OCI-LY7 (cell line): ENCODE measurements around the gene LRRC26. TPM values are rescaled to one million over a fixed set of nuclear protein-coding genes. Genes with fewer than 3 reads are reported as not detected.

Experiments used
- BruUV-seq: library from RNA; stranded (reverse); fragments of 400-500 nt; replicated peaks from 2 replicates; lab custom pipeline; 2021; lab: Mats Ljungman, UMichigan
- CTCF ChIA-PET: fragments of 300-600 bp; sonication (Branson Sonifier 250); formaldehyde crosslinking; loops from one replicate; lab custom pipeline; 2022; ENCODE audit warnings: antibody characterized with exemption; ENCODE audit not compliant: unreplicated experiment; lab: Charles Lee
- POLR2A ChIA-PET: fragments of 300-600 bp; sonication (Branson Sonifier 250); formaldehyde crosslinking; loops from one replicate; lab custom pipeline; 2022; ENCODE audit warnings: antibody characterized with exemption; lab: Charles Lee
- DNase-seq: peaks from one replicate; pipeline ENCODE4 v3.0.0-alpha.2; 2015; ENCODE audit warnings: low spot score
- H2AFZ ChIP-seq: fragments of 200-600 bp; sonication (generic), shearing (Covaris generic); 2 replicates; pipeline ENCODE4 v1.6.1; 2014; ENCODE audit warnings: mild to moderate bottlenecking, antibody characterized with exemption, low read length, moderate library complexity
- H3K27ac ChIP-seq: fragments of 200-600 bp; sonication (generic); 2 replicates; pipeline ENCODE4 v1.5.1; 2014; ENCODE audit warnings: mixed run types, low read depth, mild to moderate bottlenecking, moderate library complexity, low read length, inconsistent platforms; ENCODE audit not compliant: poor library complexity, severe bottlenecking
- H3K36me3 ChIP-seq: fragments of 200-600 bp; sonication (generic); 2 replicates; pipeline ENCODE4 v1.6.1; 2014; ENCODE audit warnings: mild to moderate bottlenecking, antibody characterized with exemption, low read length, moderate library complexity, mixed read lengths; ENCODE audit not compliant: insufficient read depth
- H3K4me1 ChIP-seq: fragments of 200-600 bp; sonication (generic); 2 replicates; pipeline ENCODE4 v1.5.1; 2014; ENCODE audit warnings: mild to moderate bottlenecking, low read length; ENCODE audit not compliant: insufficient read depth, poor library complexity, severe bottlenecking
- H3K4me2 ChIP-seq: fragments of 200-600 bp; sonication (generic); 2 replicates; pipeline ENCODE4 v1.6.1; 2014; ENCODE audit warnings: mild to moderate bottlenecking, low read length
- H3K4me3 ChIP-seq: fragments of 200-600 bp; sonication (generic); 2 replicates; pipeline ENCODE4 v1.5.1; 2014; ENCODE audit warnings: mild to moderate bottlenecking, low read depth, low read length; ENCODE audit not compliant: poor library complexity, severe bottlenecking
- H3K79me2 ChIP-seq: fragments of 200-600 bp; sonication (generic); 2 replicates; pipeline ENCODE4 v1.6.1; 2016; ENCODE audit warnings: low read depth, mild to moderate bottlenecking, low read length, moderate library complexity, mixed read lengths; ENCODE audit not compliant: insufficient read depth
- H3K9me2 ChIP-seq: fragments of 200-600 bp; sonication (generic); 2 replicates; pipeline ENCODE4 v1.6.1; 2016; ENCODE audit warnings: mild to moderate bottlenecking, low read length, mixed read lengths; ENCODE audit not compliant: insufficient read depth
- H3K9me3 ChIP-seq: fragments of 200-600 bp; sonication (generic); 2 replicates; pipeline ENCODE4 v1.6.1; 2014; ENCODE audit warnings: mild to moderate bottlenecking, mixed run types, low read length, mixed read lengths
- H4K20me1 ChIP-seq: fragments of 200-600 bp; sonication (generic); 2 replicates; pipeline ENCODE4 v1.6.1; 2014; ENCODE audit warnings: mild to moderate bottlenecking, antibody characterized with exemption, low read length, moderate library complexity, mixed read lengths; ENCODE audit not compliant: insufficient read depth
- EZH2phosphoT487 ChIP-seq: fragments of 200-600 bp; sonication (generic); IDR thresholded peaks from 2 replicates; pipeline ENCODE4 v1.6.1; 2018; ENCODE audit warnings: low read depth, borderline replicate concordance, mild to moderate bottlenecking, mixed run types, antibody characterized with exemption, low read length, moderate library complexity, mixed read lengths
- intact Hi-C: fragments of 100-400 bp; cut with micrococcal nuclease; formaldehyde crosslinking; loops from one replicate; pipeline ENCODE4 v1.10.0; 2022; ENCODE audit not compliant: unreplicated experiment
- total RNA-seq, 2 experiments: library from RNA; depleted of rRNA in 1 of 2; stranded (reverse); fragments of >200 nt in 1 of 2; shearing (Covaris generic) in 1 of 2; gene quantifications; 2 replicates each; pipeline ENCODE4 v1.2.3, GENCODE V29; 2014 to 2022
- TF ChIP-seq, protein P1 (sequence below): fragments of 200-600 bp; sonication (generic); conservative IDR thresholded peaks from 2 replicates; pipeline ENCODE4 v1.5.1; 2014; ENCODE audit warnings: mild to moderate bottlenecking, antibody characterized with exemption, low read length, moderate library complexity, mixed read lengths

Gene LRRC26
- total RNA-seq, 2 experiments from 2014 or later, result not detected

DNA sequence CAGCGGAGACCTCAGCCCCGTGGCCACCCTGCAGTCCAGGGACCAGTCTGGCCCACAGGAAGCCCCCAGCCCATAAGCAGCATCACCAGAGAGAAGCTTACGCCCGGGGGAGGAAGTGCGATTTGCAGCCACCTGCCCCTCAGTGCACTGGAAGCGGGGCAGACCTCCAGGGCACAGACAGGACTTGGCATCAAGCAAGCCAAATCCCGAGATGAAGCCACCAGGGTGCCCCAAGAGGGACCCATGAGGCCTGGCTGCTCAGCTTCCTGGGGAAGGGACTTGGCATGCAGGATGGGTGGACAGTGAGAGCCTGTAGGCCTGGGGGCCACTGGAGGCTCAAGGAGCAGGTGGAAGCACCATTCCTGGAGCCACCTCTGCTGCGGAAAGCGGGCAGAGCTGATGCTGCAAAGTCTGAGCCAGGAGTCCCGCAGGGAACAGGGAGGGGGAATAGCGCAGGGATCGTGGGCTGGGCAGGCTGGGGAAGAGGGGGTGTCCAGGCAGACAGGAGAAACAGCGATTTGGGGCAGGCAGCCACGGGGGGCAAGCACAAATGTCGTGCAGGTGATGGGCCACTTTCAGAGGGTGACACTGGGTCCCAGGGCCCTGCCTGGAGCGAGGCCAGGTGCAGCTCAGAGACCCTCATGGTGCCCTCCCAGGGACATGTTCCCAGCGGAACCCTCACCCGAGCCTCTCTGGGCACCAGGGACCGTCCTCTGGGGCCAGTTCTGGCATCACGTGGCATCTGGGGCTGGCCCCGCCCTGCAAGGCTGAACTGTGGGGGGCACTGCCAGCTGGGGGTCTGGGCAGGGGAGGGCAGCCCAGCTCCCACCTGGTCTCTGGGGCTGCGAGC, 3.2 kb downstream of the LRRC26 start:
- no TSS peak for BruUV-seq
- intact Hi-C loops, result no loop called here
- Histone ChIP-seq H2AFZ (no peak overlapping the region), H3K4me3 (no peak overlapping the region), H3K9me2 (no peaks in the 10 kb centered on the region), H3K79me2 (no peaks in the 10 kb centered on the region), H3K4me2 (no peak overlapping the region), H3K9me3 (no peaks in the 10 kb centered on the region), H4K20me1 (no peaks in the 10 kb centered on the region), H3K27ac (no peak overlapping the region), H3K36me3 (no peaks in the 10 kb centered on the region), H3K4me1 (peaks cover 4% of the 10 kb centered on the region)
- DNase-seq, result no peak
- POLR2A ChIA-PET, result interaction anchor here (0.6 kb wide), 1 partner anchor 57 kb away, joined by 3 read pairs; no protein-coding TSS in a partner anchor
- CTCF ChIA-PET, result interaction anchor here (0.6 kb wide), 2 partner anchors 28 to 37 kb away, joined by 3 to 9 read pairs; no protein-coding TSS in a partner anchor
- TF ChIP-seq EZH2phosphoT487, result no peak
- TF ChIP-seq, protein P1, sequence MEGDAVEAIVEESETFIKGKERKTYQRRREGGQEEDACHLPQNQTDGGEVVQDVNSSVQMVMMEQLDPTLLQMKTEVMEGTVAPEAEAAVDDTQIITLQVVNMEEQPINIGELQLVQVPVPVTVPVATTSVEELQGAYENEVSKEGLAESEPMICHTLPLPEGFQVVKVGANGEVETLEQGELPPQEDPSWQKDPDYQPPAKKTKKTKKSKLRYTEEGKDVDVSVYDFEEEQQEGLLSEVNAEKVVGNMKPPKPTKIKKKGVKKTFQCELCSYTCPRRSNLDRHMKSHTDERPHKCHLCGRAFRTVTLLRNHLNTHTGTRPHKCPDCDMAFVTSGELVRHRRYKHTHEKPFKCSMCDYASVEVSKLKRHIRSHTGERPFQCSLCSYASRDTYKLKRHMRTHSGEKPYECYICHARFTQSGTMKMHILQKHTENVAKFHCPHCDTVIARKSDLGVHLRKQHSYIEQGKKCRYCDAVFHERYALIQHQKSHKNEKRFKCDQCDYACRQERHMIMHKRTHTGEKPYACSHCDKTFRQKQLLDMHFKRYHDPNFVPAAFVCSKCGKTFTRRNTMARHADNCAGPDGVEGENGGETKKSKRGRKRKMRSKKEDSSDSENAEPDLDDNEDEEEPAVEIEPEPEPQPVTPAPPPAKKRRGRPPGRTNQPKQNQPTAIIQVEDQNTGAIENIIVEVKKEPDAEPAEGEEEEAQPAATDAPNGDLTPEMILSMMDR, result no peak

DNA sequence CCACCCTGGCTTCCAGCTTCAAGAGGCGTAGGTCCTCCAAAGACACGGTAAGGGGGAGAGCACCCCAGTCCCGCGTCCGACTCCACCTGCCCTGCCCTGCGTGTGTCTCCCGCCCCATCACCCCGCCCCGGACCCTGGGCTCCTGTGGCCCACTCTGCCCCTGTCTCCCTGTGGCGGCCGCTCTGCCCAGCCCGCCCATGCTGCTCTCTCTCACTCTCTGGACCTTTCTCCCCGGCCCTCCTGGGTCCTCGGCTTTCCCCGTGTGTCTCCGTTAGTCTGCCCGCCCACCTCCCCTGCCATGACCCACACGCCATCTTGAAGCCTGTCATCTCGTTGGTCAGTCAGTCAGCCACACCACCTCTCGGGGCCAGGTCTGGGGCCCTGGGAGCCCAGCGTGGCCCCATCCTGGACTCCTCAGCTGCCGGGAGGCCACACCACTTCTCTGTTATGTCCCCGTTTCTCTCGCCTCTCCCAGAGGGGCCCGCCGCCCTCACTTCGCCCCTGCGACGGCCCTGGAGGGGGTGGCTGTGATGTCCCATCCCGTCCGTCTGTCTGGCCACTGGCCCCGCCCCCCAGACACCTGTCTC, 4.5 kb downstream of the LRRC26 start:
- TF ChIP-seq EZH2phosphoT487, result no peak
- TF ChIP-seq, protein P1, result no peak
- H3K9me2 ChIP-seq, result no peaks in the 10 kb centered on the region
- H3K27ac ChIP-seq, result no peak overlapping the region
- H4K20me1 ChIP-seq, result no peaks in the 10 kb centered on the region
- ChIA-PET CTCF (no interaction called here), POLR2A (no interaction called here)
- no peak for DNase-seq
- H2AFZ ChIP-seq, result no peak overlapping the region
- no peak overlapping the region for H3K4me3 ChIP-seq
- no peaks in the 10 kb centered on the region for H3K9me3 ChIP-seq
- BruUV-seq, result no TSS peak
- no peaks in the 10 kb centered on the region for H3K36me3 ChIP-seq
- no peak overlapping the region for H3K4me2 ChIP-seq
- H3K79me2 ChIP-seq, result no peaks in the 10 kb centered on the region
- intact Hi-C loops, result no loop called here
- peaks cover 4% of the 10 kb centered on the region for H3K4me1 ChIP-seq
